ENCODE data around the gene CNNM1. TPM values are rescaled to one million over a fixed set of nuclear protein-coding genes. Genes with fewer than 3 reads are reported as not detected.

Gene CNNM1
- total RNA-seq, 1 experiment from 2014 or later: not detected

- H3K4me2 ChIP-seq: no peak overlapping the region
- no TSS peak for BruUV-seq (replicated peaks)
- POLR2A ChIA-PET (ENCODE audit: unreplicated experiment): no interaction called here
- H3F3A ChIP-seq (ENCODE audit: insufficient read depth, low read depth): no peaks in the 10 kb centered on the region
- no peaks in the 10 kb centered on the region for H3K9me3 ChIP-seq (ENCODE audit: insufficient read depth, low read depth)
- H3K36me3 ChIP-seq (ENCODE audit: low read depth): no peaks in the 10 kb centered on the region
- intact Hi-C loops (cut with micrococcal nuclease; ENCODE audit: unreplicated experiment): no loop called here
- no peak for DNase-seq
- H3K27ac ChIP-seq: no peak overlapping the region
- no peaks in the 10 kb centered on the region for H4K20me1 ChIP-seq (ENCODE audit: insufficient read depth)
- no peak overlapping the region for H3K4me3 ChIP-seq
- no peaks in the 10 kb centered on the region for H3K9me2 ChIP-seq (ENCODE audit: insufficient read depth)
- H2AFZ ChIP-seq: no peak overlapping the region
- H3K79me2 ChIP-seq (ENCODE audit: low read depth): no peaks in the 10 kb centered on the region
- no peaks in the 10 kb centered on the region for H3K27me3 ChIP-seq (ENCODE audit: insufficient read depth, low read depth)
- no peak for TF ChIP-seq EZH2 (IDR thresholded peaks at IDR 0.05; ENCODE audit: low read depth)
- TF ChIP-seq CTCF (conservative IDR thresholded peaks at IDR 0.05): no peak
- CTCF ChIA-PET: no interaction called here
- no peaks in the 10 kb centered on the region for H3K4me1 ChIP-seq (replicated peaks; ENCODE audit: insufficient read depth)
These were observed 11.5 kb downstream of the CNNM1 start for GRCh38 chr10:99340650-99341049.

DNA sequence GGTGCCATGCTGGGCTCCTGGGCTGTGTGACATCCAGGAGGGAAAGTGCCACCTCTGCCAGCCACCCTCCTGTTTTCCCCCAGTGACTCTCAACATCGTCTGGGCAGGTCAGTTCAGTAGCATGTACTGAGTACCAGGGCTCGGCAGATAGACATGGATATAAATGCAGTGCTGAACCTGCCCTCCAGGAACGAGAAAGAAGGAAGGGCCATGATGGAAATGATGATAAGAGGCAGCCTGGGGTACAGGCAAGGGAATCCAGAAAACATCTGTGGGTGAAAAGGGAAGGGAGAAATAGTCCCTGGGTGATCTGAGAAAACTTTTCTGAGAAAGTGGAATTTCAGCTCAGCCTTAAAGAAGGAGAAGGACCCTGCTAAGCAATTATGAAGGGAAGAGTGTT lies 12.1 kb downstream of the CNNM1 start:
- H4K20me1 ChIP-seq (ENCODE audit: insufficient read depth): no peaks in the 10 kb centered on the region
- ChIA-PET POLR2A (ENCODE audit: unreplicated experiment) (no interaction called here), CTCF (no interaction called here)
- H3K9me3 ChIP-seq (ENCODE audit: insufficient read depth, low read depth): no peaks in the 10 kb centered on the region
- intact Hi-C loops (cut with micrococcal nuclease; ENCODE audit: unreplicated experiment): no loop called here
- no peaks in the 10 kb centered on the region for H3K9me2 ChIP-seq (ENCODE audit: insufficient read depth)
- H3F3A ChIP-seq (ENCODE audit: insufficient read depth, low read depth): no peaks in the 10 kb centered on the region
- H3K4me2 ChIP-seq: no peak overlapping the region
- no peak overlapping the region for H3K27ac ChIP-seq
- H3K36me3 ChIP-seq (ENCODE audit: low read depth): no peaks in the 10 kb centered on the region
- no peak for DNase-seq
- TF ChIP-seq EZH2 (IDR thresholded peaks at IDR 0.05; ENCODE audit: low read depth) (no peak), CTCF (conservative IDR thresholded peaks at IDR 0.05) (no peak)
- H3K79me2 ChIP-seq (ENCODE audit: low read depth): no peaks in the 10 kb centered on the region
- BruUV-seq (replicated peaks): no TSS peak
- H3K4me1 ChIP-seq (replicated peaks; ENCODE audit: insufficient read depth): no peaks in the 10 kb centered on the region
- no peak overlapping the region for H2AFZ ChIP-seq
- no peaks in the 10 kb centered on the region for H3K27me3 ChIP-seq (ENCODE audit: insufficient read depth, low read depth)
- H3K4me3 ChIP-seq: no peak overlapping the region

DNA sequence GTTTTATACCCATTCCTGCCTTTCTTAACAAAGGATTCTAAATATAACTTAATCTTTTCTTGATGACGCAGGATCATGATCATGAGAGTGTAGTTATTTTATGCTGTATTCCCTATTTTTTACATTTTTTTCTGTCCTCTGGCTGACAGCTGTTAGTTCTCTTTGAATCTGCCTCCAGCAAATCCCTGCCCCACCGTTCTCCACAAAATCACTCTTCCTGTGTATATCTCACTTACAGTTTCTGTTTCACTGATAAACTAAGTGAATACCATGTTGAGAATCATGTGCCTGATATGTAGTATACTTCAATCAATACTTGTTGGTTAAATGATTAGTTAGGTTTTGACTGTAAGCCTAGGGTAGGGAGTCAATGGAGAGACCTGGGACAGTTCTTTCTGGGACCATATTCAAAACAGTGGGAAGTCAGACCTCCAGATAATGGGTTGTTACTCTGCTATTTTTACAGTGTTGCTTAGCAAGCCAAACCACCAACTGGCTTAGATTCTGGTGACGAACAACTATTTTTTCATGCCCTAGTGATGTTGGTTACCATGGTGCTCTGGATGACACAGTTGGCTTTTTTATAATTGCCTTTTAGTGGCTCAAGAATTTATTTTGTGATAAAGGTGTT lies 12.8 kb downstream of the CNNM1 start:
- Histone ChIP-seq H3K9me3 (ENCODE audit: insufficient read depth, low read depth) (no peaks in the 10 kb centered on the region), H3K79me2 (ENCODE audit: low read depth) (no peaks in the 10 kb centered on the region), H3K4me2 (no peak overlapping the region), H4K20me1 (ENCODE audit: insufficient read depth) (no peaks in the 10 kb centered on the region), H3F3A (ENCODE audit: insufficient read depth, low read depth) (no peaks in the 10 kb centered on the region), H3K9me2 (ENCODE audit: insufficient read depth) (no peaks in the 10 kb centered on the region), H3K4me3 (no peak overlapping the region), H3K4me1 (replicated peaks; ENCODE audit: insufficient read depth) (no peaks in the 10 kb centered on the region), H3K27ac (no peak overlapping the region), H3K27me3 (ENCODE audit: insufficient read depth, low read depth) (no peaks in the 10 kb centered on the region), H3K36me3 (ENCODE audit: low read depth) (no peaks in the 10 kb centered on the region), H2AFZ (no peak overlapping the region)
- intact Hi-C loops (cut with micrococcal nuclease; ENCODE audit: unreplicated experiment): no loop called here
- no TSS peak for BruUV-seq (replicated peaks)
- TF ChIP-seq CTCF (conservative IDR thresholded peaks at IDR 0.05) (no peak), EZH2 (IDR thresholded peaks at IDR 0.05; ENCODE audit: low read depth) (no peak)
- ChIA-PET CTCF (no interaction called here), POLR2A (ENCODE audit: unreplicated experiment) (no interaction called here)
- DNase-seq: no peak
